ENCODE data around the gene SERPINC1.
"Not testable (repeated sequence)": the region's sequence is repeated elsewhere in the genome, so short reads cannot be mapped to it uniquely, and the experiment has no call there.

SERPINC1 gene

GRCh38 chr1:173888749-173889148 lies 28.4 kb downstream of the SERPINC1 start:
- DNase-seq = no peak

GRCh38 chr1:173887627-173888026 lies 29.5 kb downstream of the SERPINC1 start:
- DNase-seq = no peak

GRCh38 chr1:173886746-173887611 lies 30.1 kb downstream of the SERPINC1 start:
- no peak for DNase-seq

- DNase-seq = no peak
Measured at GRCh38 chr1:173884701-173885100, 32.4 kb downstream of the SERPINC1 start.

- DNase-seq = not testable (repeated sequence)
Measured at GRCh38 chr1:173881117-173881516, 36.0 kb downstream of the SERPINC1 start.

- no peak for DNase-seq
Measured at GRCh38 chr1:173878251-173878650, 38.9 kb downstream of the SERPINC1 start.

- no peak for DNase-seq
Measured at GRCh38 chr1:173876732-173877131, 40.4 kb downstream of the SERPINC1 start.

- DNase-seq = no peak
Measured at GRCh38 chr1:173871500-173871899, 45.6 kb downstream of the SERPINC1 start.

GRCh38 chr1:173871091-173871490 lies 46.0 kb downstream of the SERPINC1 start:
- no peak for DNase-seq

- no peak for DNase-seq
Measured at GRCh38 chr1:173870252-173871075, 46.7 kb downstream of the SERPINC1 start.

- DNase-seq = no peak
Measured at GRCh38 chr1:173869021-173869359, 48.1 kb downstream of the SERPINC1 start.

GRCh38 chr1:173868266-173869020 lies 48.7 kb downstream of the SERPINC1 start, which contains the start of gene ZBTB37:
Gene ZBTB37, plus strand, starts transcription at chr1:173868380. Its CDS starts 1,846 bp downstream, at chr1:173870226.
- DNase-seq = peak; percentile 92

- DNase-seq = peak; percentile 99
Measured at GRCh38 chr1:173867753-173868265, 49.3 kb downstream of the SERPINC1 start, which contains the start of gene GAS5. Gene GAS5, minus strand, starts transcription at chr1:173867989.

GRCh38 chr1:173867141-173867752 lies 49.9 kb downstream of the SERPINC1 start:
- DNase-seq = no peak

GRCh38 chr1:173866413-173867115 lies 50.6 kb downstream of the SERPINC1 start:
- no peak for DNase-seq

GRCh38 chr1:173865468-173866164 lies 51.5 kb downstream of the SERPINC1 start:
- DNase-seq = no peak

GRCh38 chr1:173864179-173864867 lies 52.8 kb downstream of the SERPINC1 start:
- DNase-seq = no peak

- DNase-seq = no peak
Measured at GRCh38 chr1:173863224-173864161, 53.6 kb downstream of the SERPINC1 start.

- no peak for DNase-seq
Measured at GRCh38 chr1:173862769-173863223, 54.3 kb downstream of the SERPINC1 start.
